Astrocyte of the hippocampus (primary cell): ENCODE data around the gene CNIH1.
A peak's percentile ranks its signal among the peaks of the same experiment; 100 is the strongest.
"Not testable (repeated sequence)": the region's sequence is repeated elsewhere in the genome, so short reads cannot be mapped to it uniquely, and the experiment has no call there.

ENCODE experiments used
- DNase-seq: peaks from one replicate; pipeline ENCODE4 v3.0.0; 2011; ENCODE audit warnings: low read depth, low spot score

CNIH1 gene

DNA sequence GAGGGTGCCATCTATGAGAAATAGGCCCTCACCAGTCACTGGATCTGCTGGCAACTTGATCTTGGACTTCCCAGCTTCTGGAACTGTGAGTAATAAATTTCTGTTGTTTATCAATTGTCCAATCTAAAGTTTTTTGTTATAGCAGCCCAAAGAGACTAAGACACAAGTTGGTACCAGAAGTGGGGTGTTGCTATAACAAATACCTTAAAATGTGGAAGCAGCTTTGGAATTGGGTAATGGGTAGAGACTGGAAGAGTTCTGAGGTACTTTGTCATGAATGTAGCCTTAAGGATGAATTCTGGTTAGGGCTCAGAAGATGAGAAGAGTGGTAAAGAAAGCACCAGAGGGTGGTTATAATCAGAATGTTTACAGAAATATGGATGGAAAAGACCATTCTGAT lies 26.1 kb upstream of the CNIH1 start:
- no peak for DNase-seq

DNA sequence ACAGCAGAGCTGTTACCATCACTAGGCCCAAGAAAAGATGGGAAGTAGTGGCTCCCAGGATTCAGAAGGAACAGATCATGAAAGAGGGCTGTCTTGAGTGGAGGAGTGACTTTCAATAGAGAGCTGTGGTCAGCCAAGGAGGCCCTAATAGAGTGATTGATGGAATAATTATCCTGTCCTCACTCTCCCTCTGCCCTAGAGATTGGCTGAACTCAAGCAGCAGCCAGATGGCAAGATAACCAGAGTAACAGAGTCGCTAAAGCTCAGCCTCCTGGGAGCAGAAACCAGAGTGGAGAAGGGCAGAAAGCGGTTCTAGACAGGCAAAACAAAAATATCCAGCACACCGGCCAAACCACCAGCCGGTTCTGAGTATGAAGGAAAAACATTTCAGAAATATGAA lies 24.5 kb upstream of the CNIH1 start:
- DNase-seq, result no peak

DNA sequence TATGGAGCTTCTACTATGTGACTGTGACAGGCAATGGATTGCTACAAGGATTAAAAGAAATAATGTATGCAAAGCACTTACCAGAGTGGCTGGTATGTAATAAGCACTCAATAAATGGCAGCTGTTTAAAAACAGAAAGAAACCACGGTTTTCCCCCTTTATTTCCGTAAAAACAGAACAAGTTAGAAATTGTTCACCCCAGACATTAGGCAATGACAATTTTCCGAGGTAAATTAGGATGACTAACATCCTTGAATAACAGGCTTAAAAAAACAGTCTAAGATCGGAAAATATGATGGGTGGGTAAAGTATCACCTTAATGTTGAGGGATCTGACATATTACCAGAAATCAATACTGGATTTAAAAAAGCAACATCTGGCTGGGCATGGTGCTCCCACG lies 20.9 kb upstream of the CNIH1 start:
- DNase-seq, result no peak

DNA sequence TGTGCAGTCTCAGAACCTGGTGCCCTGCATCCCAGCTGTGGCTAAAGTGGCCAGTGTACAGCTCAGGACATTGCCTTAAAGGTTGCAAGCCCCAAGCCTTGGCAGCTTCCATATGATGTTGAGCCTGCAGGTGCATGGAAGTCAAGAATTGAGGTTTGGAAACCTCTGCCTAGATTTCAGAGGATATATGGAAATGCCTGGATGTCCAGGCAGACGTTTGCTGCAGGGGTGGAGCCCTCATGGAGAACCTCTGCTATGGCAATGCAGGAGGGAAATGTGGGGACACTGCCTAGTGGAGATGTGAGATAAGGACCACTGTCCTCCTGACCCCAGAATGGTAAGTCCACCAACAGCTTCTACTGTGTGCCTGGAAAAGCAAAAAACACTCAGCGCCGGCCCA lies 17.9 kb upstream of the CNIH1 start:
- DNase-seq, result no peak

DNA sequence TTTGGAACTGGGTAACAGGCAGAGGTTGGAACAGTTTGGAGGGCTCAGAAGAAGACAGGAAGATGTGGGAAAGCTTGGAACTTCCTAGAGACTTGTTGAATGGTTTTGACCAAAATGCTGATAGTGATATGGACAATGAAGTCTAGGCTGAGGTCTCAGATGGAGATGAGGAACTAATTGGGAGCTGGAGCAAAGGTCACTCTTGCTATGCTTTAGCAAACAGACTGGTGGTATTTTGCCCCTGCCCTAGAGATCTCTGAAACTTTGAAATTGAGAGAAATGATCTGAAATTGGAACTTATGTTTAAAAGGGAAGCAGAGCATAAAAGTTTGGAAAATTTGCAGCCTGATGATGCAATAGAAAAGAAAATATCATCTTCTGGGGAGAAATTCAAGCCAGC lies 17.4 kb upstream of the CNIH1 start:
- not testable (repeated sequence) for DNase-seq

DNA sequence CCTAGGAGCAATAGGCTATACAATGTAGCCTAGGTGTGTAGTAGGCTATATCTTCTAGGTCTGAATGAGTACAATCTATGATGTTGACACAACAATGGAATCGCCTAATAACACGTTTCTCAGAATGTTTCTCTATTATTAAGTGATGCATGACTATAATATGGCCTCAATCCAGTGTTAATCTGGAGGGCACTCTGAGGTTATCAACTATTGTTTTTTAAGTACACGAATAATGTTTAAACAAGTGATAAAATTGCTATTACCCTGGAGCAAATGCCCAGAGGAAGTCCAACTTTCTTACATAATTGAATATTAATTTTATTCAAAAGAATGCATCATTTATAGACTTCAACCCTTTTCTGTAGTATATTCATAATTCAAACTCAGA lies 16.4 kb upstream of the CNIH1 start:
- no peak for DNase-seq

DNA sequence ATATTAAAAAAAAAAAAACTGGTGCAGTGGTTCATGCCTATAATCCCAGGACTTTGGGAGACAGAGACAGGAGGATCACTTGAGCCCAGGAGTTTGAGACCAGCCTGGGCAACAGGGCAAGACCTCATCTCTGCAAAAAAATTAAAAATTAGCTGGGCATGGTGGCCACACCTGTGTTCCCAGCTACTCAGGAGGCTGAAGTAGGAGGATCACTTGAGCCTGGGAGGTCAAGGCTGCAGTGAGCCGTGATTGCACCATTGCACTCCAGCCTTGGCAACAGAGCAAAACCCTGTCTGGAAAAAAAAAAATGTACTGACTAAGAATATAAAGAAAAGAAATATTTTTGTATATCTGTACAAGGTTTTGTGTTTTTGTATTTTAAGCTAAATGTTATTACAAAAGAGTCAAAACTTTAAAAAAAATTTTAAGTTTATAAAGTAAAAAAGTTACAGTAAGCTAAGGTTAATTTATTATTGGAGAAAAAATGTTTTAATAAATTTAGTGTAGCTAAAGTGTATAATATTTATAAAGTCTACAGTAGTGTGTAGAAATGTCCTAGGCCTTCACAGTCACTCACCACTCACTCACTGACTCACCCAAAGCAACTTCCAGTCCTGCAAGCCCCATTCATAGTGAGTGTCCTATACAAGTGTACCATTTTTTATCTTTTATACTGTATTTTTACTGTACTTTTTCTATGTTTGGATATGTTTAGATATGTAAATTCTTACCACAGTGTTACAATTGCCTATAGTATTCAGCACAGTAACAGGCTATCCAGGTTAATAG lies 15.8 kb upstream of the CNIH1 start:
- DNase-seq, result not testable (repeated sequence)

DNA sequence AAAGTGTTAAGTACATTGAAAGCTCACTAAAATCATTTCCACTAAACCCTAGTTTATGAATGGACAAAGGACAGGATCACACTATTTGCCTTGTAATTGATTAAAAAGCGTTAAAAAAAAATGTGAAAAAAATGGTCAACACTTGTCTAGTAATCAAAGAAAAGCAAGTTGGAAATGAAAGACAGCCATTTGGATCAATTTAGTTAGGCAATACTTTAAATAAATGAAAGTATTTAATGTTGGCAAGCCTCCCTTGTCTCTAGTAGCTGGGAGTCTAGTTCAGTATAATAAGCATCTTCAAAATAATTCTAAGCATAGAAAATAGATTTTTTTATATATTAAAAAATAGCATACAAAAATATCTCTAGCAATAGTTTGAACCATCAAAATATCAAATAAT lies 14.2 kb upstream of the CNIH1 start:
- no peak for DNase-seq

DNA sequence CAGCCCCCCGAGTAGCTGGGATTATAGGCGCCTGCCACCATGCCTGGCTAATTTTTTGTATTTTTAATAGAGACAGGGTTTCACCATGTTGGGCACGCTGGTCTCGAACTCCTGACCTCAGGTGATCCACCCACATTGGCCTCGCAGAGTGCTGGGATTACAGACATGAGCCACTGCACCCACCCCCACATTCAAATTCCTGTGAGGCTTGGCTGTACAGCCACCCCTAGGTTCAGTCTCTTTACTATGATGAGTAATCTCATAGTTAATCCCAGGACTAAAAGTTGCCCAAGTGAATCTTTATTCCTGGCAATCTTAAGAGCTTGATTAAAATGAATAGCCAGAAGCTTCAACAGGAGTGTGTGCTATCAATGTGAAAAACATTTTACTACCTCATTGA lies 12.8 kb upstream of the CNIH1 start:
- peak; percentile 10 for DNase-seq

DNA sequence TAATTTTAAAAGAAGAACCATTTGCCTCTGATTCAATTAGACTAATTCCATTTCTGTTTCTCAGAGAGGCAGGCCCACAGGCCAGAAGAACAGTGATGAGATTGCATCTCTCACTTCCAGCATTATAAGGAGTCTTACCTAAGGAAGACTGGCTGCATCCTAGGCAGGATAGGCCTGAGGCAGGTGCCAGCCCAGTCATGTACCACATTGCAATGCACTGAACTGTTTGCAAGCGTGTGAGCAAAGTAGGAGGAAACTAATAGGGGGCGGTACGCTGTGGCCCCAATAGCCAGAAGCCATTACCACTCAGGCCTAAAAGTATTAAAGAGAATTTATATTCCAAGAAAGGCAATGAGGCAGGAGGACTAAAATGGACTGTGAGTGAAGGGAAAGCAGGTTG lies 12.1 kb upstream of the CNIH1 start:
- no peak for DNase-seq

DNA sequence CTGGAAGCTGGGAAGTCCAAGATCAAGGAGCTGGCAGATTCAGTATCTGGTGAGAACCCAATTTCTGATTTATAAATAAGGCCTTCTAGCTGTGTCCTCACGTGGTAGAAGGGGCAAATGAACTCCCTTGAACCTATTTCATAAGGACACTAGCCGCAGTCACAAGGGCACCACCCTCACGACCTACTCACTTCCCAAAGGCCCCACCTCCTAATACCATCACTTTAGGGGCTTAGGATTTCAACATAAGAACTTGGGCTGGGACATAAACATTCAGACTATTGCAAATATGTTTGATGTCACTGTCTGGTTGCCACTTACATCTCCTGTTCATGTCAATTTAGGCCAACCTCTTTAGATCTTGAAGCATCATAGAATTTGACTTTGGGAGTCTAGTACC lies 10.8 kb upstream of the CNIH1 start:
- no peak for DNase-seq

DNA sequence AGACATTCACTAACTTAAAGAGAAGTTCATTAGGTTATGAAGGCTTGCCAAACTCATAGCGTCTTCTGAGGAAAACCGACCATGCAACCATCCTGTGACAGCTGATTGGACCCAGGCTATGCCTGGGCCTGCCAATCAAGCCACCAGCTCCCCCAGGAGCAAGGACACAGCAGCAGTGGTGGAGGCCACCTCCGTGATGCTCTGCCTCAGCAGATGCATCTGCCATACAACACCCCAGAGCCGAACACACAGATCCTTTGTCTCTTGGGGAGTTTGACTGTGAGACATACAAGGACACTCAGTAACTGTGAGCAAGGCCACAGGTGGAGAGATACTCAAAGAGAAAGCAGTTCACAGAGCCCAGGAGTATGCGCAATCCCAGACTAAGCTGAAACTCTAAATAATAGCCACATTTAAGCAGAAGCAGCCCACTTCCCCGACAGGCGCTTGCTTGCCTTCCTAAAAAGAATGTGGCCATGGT lies 10.0 kb upstream of the CNIH1 start:
- DNase-seq, result no peak

DNA sequence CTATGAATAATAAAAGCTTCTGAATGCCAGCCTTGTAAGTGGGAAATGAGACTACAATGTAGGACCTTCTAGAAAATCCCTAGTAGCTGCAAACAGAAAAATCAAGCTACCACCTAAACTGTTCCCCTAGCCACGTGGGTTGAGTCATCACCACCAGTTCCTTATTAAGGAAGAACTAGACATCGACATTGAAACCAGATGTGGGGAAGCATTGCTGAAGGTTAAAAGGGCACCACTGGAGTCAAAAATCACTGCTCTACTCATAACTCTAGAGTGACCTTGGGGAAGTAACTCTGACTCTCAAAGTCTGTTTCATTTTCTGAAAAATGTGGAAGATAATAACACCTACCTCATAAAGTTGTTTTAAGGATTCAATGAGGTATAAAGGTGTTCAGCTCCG lies 9.4 kb upstream of the CNIH1 start:
- no peak for DNase-seq

DNA sequence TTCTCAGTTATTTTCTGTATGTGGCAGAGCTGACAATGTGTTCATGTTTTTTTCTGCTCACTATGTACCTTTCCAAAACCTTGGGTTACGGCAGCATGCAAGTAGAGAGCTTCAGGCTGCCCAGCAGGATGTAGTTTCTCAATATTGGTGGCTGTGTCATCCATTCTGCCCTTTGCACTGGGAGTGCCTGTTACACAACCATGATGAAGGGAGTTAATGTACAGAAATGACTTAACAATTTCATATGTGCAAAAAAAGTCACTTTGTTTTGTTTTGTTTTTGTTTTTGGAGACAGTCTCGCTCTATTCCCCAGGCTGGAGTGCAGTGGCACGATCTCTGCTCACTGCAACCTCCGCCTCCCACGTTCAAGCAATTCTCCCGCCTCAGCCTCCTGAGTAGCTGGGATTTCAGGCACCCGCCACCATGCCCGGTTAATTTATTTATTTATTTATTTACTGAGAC lies 6.1 kb upstream of the CNIH1 start:
- DNase-seq, result no peak

DNA sequence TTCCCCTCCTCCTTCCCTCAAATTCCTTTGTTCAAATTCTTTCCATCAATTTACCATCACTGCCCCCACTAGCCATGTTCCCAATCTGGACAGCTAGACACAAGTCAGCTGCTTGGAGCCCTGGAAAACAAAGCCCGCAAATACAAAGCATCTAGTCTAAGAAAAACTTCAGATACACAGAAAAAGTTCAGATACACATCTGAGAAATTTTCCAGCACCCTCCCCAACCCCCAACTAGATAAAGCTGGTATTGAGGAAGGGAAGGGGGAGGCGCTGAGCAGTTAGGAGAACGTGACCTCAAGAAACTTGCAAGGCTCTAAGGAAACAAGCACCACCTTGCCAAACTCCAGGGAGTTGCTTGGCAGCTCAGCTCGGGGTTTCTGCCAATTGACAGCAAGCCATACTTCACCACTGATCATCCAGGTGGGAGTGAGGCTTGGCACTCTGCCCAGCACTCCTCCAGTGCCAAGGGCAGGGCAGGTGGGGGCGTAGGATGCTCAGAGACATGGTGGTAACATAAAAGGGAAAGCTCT lies 5.1 kb upstream of the CNIH1 start:
- DNase-seq, result peak; percentile 41

DNA sequence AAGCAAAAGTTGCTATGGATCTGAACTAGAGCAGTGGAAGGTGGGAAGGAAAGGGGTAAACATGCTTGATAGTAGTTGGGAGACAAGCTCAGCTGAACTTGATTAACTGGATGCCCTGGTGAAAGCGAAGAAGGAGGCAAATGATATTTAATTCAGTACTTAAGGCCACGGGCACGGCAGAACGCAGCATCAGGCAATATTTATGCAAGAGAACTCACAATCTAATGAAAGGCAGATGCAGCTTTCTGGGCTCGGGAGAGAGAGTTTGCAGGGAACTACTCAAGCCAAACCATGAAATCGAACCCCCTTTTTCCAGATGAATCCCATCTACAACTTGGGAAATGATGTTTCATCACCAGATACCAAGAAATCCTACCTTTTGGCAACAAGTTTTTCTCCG lies 3.5 kb upstream of the CNIH1 start:
- DNase-seq, result no peak

DNA sequence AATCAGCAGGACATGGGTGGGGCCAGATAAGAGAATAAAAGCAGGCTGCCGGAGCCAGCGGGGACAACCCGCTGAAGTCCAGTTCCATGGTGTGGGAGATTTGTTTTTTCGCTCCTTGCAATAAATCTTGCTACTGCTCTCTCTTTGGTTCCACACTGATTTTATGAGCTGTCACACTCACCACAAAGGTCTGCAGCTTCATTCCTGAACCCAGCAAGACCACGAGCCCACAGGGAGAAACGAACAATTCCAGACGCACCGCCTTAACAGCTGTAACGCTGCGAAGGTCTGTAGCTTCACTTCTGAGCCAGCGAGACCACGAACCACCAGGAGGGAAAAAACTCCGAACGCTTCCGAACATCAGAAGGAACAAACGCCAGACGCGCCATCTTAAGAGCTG lies 2.8 kb upstream of the CNIH1 start:
- DNase-seq, result peak; percentile 11

DNA sequence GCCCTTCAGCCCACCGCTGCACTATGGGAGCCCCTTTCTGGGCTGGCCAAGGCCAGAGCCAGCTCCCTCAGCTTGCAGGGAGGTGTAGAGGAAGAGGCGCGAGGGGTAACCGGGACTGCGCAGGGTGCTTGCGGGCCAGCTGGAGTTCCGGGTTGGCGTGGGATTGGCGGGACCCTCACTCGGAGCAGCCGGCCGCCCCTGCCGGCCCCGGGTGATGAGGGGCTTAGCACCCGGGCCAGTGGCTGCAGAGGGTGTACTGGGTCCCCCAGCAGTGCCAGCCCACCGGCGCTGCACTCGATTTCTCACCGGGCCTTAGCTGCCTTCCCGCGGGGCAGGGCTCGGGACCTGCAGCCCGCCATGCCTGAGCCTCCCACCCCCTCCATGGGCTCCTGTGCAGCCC lies 1.8 kb upstream of the CNIH1 start:
- DNase-seq, result not testable (repeated sequence)

DNA sequence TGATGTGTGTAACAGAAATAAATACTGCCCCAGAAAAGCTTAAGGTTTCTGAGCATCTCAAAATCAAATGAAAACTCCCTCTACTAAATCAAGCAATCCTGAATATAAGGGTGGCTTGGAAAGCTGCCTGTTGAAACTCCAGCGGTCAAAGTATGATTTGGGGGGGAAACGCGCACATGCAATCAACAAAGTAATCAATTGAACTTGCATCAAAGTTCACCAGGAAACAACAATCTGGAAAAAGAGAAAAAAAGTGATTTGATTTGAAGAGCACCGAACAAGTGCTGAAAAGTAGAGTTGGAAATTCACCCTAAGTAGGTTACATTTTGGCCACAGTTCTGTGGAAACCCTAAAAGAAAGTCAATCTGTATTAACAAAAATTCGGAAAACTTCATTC lies 700 bp downstream of the CNIH1 start:
- DNase-seq, result peak; percentile 16

DNA sequence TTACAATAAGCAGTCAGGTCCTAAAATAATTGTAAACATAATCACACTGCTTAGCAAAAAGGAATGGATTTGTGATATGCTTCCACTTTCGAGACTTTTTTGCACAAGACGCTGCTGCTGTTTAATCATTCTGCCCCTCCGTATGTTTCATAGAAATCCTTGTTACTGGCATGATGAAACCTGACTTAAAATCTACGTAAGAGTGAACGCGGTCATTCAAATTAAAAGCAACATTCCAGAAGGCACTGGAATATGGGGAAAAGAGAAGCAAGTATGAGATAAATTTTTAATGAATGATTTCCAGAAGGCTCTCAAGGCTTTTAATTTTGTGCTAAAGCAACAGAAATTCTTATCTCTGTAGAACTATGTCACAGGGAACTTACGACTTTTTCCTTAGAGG lies 1.1 kb downstream of the CNIH1 start:
- DNase-seq, result no peak

DNA sequence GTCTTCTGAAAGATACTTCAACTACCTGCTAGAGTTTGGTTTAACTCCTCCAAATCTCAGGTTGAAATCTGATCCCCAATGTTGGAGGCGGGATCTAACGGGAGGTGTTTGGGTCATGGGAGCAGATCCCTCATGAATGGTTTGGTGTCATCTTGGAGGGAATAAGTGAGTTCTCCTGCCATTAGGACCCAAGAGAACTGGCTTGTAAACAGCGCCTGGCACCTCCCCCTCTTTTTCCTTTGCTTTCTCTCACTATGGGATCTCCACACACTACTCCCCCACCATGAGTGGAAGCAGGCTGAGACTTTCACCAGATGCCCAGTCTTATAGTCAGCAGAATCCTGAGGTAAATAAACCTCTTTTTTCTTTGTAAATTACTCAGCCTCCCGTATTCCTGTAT lies 2.5 kb downstream of the CNIH1 start:
- no peak for DNase-seq

DNA sequence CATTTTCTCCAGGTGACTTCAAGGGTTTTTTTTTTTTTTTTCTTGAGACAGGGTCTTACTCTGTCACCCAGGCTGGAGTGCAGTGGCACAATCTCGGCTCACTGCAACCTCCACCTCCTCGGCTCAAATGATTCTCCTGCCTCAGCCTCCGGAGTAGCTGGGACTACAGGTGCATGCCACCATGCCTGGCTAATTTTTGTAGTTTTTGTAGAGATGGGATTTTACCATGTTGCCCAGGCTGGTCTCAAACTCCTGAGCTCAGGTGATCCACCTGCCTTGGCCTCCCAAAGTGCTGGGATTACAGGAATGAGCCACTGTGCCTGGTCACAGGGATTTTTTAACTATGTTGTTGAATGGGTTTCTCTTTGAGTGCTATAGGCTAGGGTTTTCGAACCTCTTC lies 3.2 kb downstream of the CNIH1 start:
- DNase-seq, result not testable (repeated sequence)

DNA sequence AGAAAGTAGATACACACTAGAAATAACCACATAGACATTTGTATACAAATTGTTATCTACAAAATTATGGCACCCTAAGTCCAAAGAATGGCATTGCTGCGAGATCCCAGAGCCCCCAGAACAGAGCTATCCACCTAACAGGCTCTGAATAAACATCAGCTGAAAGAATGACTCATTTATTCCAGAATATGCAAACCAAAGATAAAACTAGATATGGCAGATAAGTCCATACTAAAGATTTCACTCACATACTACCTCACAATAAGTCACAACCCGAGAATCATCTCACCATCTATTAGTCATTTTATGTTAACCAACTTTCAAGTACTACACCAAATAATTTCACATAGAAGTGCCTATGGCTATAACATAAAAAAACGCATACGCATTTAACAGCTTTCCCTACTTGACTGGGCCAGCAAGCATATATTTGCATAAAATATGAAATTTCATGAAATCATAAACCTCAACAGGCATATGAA lies 5.6 kb downstream of the CNIH1 start:
- DNase-seq, result peak; percentile 34
